Measurements from ENCODE around the gene CACNB2.

Gene CACNB2

GRCh38 chr10:18140149-18140956, at the start of gene CACNB2:
CACNB2 (plus strand) TSS chr10:18140424.
- no peak for DNase-seq (ENCODE audit: low read depth in 4 of 4, low spot score in 1 of 4)

GRCh38 chr10:18094332-18094731, 45.9 kb upstream of the CACNB2 start:
- DNase-seq (ENCODE audit: low read depth in 4 of 4, low spot score in 1 of 4): no peak

GRCh38 chr10:18094793-18095192, 45.4 kb upstream of the CACNB2 start:
- no peak for DNase-seq (ENCODE audit: low read depth in 4 of 4, low spot score in 1 of 4)

- DNase-seq (ENCODE audit: low read depth in 4 of 4, low spot score in 1 of 4): no peak
These were observed 42.7 kb upstream of the CACNB2 start for GRCh38 chr10:18097524-18097923.

GRCh38 chr10:18098201-18098600, 42.0 kb upstream of the CACNB2 start:
- no peak for DNase-seq (ENCODE audit: low read depth in 4 of 4, low spot score in 1 of 4)

GRCh38 chr10:18099415-18099814, 40.8 kb upstream of the CACNB2 start:
- no peak for DNase-seq (ENCODE audit: low read depth in 4 of 4, low spot score in 1 of 4)

GRCh38 chr10:18100669-18101068, 39.6 kb upstream of the CACNB2 start:
- no peak for DNase-seq (ENCODE audit: low read depth in 4 of 4, low spot score in 1 of 4)

GRCh38 chr10:18102404-18102803, 37.8 kb upstream of the CACNB2 start:
- no peak for DNase-seq (ENCODE audit: low read depth in 4 of 4, low spot score in 1 of 4)

GRCh38 chr10:18104223-18104872, 35.9 kb upstream of the CACNB2 start:
- peak; percentile 12 to 26 (median 20) for DNase-seq (ENCODE audit: low read depth in 4 of 4, low spot score in 1 of 4)

GRCh38 chr10:18109341-18109870, 30.8 kb upstream of the CACNB2 start:
- DNase-seq (ENCODE audit: low read depth in 4 of 4, low spot score in 1 of 4): no peak

- DNase-seq (ENCODE audit: low read depth in 4 of 4, low spot score in 1 of 4): no peak
These were observed 26.3 kb upstream of the CACNB2 start for GRCh38 chr10:18113881-18114280.

GRCh38 chr10:18117276-18117675, 22.9 kb upstream of the CACNB2 start:
- no peak for DNase-seq (ENCODE audit: low read depth in 4 of 4, low spot score in 1 of 4)

- no peak for DNase-seq (ENCODE audit: low read depth in 4 of 4, low spot score in 1 of 4)
These were observed 17.5 kb upstream of the CACNB2 start for GRCh38 chr10:18122753-18123152.

GRCh38 chr10:18133046-18133445, 7.2 kb upstream of the CACNB2 start:
- DNase-seq (ENCODE audit: low read depth in 4 of 4, low spot score in 1 of 4): no peak

GRCh38 chr10:18134509-18134908, 5.7 kb upstream of the CACNB2 start:
- no peak for DNase-seq (ENCODE audit: low read depth in 4 of 4, low spot score in 1 of 4)

GRCh38 chr10:18134921-18135320, 5.3 kb upstream of the CACNB2 start:
- DNase-seq (ENCODE audit: low read depth in 4 of 4, low spot score in 1 of 4): no peak

GRCh38 chr10:18136073-18136791, 4.0 kb upstream of the CACNB2 start:
- DNase-seq (ENCODE audit: low read depth in 4 of 4, low spot score in 1 of 4): no peak

GRCh38 chr10:18137111-18137510, 3.1 kb upstream of the CACNB2 start:
- no peak for DNase-seq (ENCODE audit: low read depth in 4 of 4, low spot score in 1 of 4)

GRCh38 chr10:18140957-18141845, 977 bp downstream of the CACNB2 start:
- no peak for DNase-seq (ENCODE audit: low read depth in 4 of 4, low spot score in 1 of 4)

- DNase-seq (ENCODE audit: low read depth in 4 of 4, low spot score in 1 of 4): no peak
These were observed 1.9 kb downstream of the CACNB2 start for GRCh38 chr10:18142151-18142550.

- no peak for DNase-seq (ENCODE audit: low read depth in 4 of 4, low spot score in 1 of 4)
These were observed 4.2 kb downstream of the CACNB2 start for GRCh38 chr10:18144396-18144795.

Data from stimulated activated CD4-positive, alpha-beta T cell treated with anti-CD3 and anti-CD28 coated beads, Interleukin-1b, Interleukin-23, amount 100 ng/mL, for 24 hours (primary cell).